Osteoblast (primary cell): ENCODE data around the gene UBE2E2. TPM values are rescaled to one million over a fixed set of nuclear protein-coding genes. Genes with fewer than 3 reads are reported as not detected.
A peak's percentile ranks its signal among the peaks of the same experiment; 100 is the strongest.

ENCODE experiments used
- DNase-seq: peaks from one replicate; pipeline ENCODE4 v3.0.0; 2011; ENCODE audit warnings: low spot score, mixed read lengths; ENCODE audit not compliant: insufficient read length; ENCODE audit errors: missing footprints
- H2AFZ ChIP-seq: 2 replicates; pipeline ENCODE4 v1.6.0; 2011; ENCODE audit warnings: mild to moderate bottlenecking, low read length
- H3K27ac ChIP-seq: 2 replicates; pipeline ENCODE4 v1.5.1; 2011; ENCODE audit warnings: mild to moderate bottlenecking, low read depth, low read length, moderate library complexity
- H3K27me3 ChIP-seq: 2 replicates; pipeline ENCODE4 v1.6.0; 2012; ENCODE audit warnings: mild to moderate bottlenecking, control low read depth, inconsistent platforms, low read length, moderate library complexity; ENCODE audit not compliant: insufficient read depth
- H3K36me3 ChIP-seq: 2 replicates; pipeline ENCODE4 v1.5.1; 2011; ENCODE audit warnings: mild to moderate bottlenecking, low read length, control low read depth, moderate library complexity; ENCODE audit not compliant: insufficient read depth
- H3K4me1 ChIP-seq: 2 replicates; pipeline ENCODE4 v1.5.1; 2011; ENCODE audit warnings: mild to moderate bottlenecking, low read length, control low read depth, moderate library complexity; ENCODE audit not compliant: insufficient read depth
- H3K4me2 ChIP-seq: 2 replicates; pipeline ENCODE4 v1.6.0; 2011; ENCODE audit warnings: mild to moderate bottlenecking, low read length; ENCODE audit not compliant: insufficient read depth
- H3K4me3 ChIP-seq: fragments of 200-600 bp; sonication (generic); 3 replicates; pipeline ENCODE4 v1.5.1; 2012; ENCODE audit warnings: mild to moderate bottlenecking, low read length, inconsistent platforms; ENCODE audit not compliant: insufficient read depth
- H3K79me2 ChIP-seq: 2 replicates; pipeline ENCODE4 v1.6.0; 2012; ENCODE audit warnings: mild to moderate bottlenecking, low read length, control low read depth, inconsistent platforms; ENCODE audit not compliant: insufficient read depth
- H3K9me3 ChIP-seq: 2 replicates; pipeline ENCODE4 v1.5.1; 2011; ENCODE audit warnings: low read depth, low read length, control low read depth
- H4K20me1 ChIP-seq: 2 replicates; pipeline ENCODE4 v1.6.0; 2012; ENCODE audit warnings: mild to moderate bottlenecking, low read length, control low read depth; ENCODE audit not compliant: insufficient read depth
- total RNA-seq: library from RNA; depleted of rRNA; stranded (reverse); fragments of >200 nt; gene quantifications from 2 replicates; pipeline ENCODE4 v1.2.3, GENCODE V29; 2012
- TF ChIP-seq, protein P1 (sequence below): IDR thresholded peaks from 2 replicates; pipeline ENCODE4 v1.5.1; 2011; ENCODE audit warnings: mild to moderate bottlenecking, low read depth, low read length, moderate library complexity; ENCODE audit errors: extremely low read depth

Gene UBE2E2
- total RNA-seq, 1 donor = 49.6 TPM

DNA sequence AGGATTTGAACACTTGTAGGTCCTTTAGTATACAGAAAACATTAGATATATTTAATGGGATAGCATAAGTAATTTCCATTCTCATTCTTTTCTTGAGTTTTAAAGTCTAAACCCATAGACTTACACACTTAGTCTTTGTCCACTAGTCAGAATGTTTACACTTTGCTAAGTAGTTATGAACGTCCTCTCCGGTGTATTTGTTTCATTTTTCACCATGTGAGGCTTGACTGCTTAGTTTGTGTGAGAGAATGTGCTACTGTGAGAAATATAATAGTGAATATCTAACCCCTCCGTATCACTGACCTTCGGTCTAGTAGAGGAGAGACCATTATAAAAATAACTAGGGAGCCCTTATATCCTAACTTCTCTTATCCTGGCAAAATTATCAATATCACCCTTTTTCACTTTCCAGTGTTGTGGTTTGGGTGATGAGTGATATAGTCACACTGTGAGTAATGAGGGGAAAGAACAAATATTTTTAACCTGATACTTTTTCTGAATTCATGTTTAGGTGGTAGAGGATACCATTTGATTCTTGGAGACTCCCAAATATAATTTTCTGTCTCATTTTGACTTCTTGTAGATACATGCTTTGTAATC is 122.4 kb downstream of the UBE2E2 start:
- Histone ChIP-seq H3K4me2 (peak overlapping the region; percentile 79), H3K36me3 (no peaks in the 10 kb centered on the region), H3K4me3 (no peak overlapping the region), H3K79me2 (peaks cover 26% of the 10 kb centered on the region), H4K20me1 (peaks cover 27% of the 10 kb centered on the region), H3K4me1 (peaks cover 12% of the 10 kb centered on the region), H3K9me3 (no peaks in the 10 kb centered on the region), H2AFZ (no peak overlapping the region), H3K27ac (no peak overlapping the region), H3K27me3 (no peaks in the 10 kb centered on the region)
- no peak for DNase-seq
- TF ChIP-seq, protein P1, sequence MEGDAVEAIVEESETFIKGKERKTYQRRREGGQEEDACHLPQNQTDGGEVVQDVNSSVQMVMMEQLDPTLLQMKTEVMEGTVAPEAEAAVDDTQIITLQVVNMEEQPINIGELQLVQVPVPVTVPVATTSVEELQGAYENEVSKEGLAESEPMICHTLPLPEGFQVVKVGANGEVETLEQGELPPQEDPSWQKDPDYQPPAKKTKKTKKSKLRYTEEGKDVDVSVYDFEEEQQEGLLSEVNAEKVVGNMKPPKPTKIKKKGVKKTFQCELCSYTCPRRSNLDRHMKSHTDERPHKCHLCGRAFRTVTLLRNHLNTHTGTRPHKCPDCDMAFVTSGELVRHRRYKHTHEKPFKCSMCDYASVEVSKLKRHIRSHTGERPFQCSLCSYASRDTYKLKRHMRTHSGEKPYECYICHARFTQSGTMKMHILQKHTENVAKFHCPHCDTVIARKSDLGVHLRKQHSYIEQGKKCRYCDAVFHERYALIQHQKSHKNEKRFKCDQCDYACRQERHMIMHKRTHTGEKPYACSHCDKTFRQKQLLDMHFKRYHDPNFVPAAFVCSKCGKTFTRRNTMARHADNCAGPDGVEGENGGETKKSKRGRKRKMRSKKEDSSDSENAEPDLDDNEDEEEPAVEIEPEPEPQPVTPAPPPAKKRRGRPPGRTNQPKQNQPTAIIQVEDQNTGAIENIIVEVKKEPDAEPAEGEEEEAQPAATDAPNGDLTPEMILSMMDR = no peak

- Histone ChIP-seq H3K79me2 (peaks cover 17% of the 10 kb centered on the region), H4K20me1 (peaks cover 6% of the 10 kb centered on the region), H3K27ac (no peak overlapping the region), H3K36me3 (no peaks in the 10 kb centered on the region), H3K4me1 (peaks cover 7% of the 10 kb centered on the region), H3K4me3 (no peak overlapping the region), H3K4me2 (no peak overlapping the region), H3K9me3 (no peaks in the 10 kb centered on the region), H3K27me3 (no peaks in the 10 kb centered on the region), H2AFZ (no peak overlapping the region)
- DNase-seq = no peak
- TF ChIP-seq, protein P1 = no peak
These were observed 126.5 kb downstream of the UBE2E2 start for GRCh38 chr3:23329471-23330105.

DNA sequence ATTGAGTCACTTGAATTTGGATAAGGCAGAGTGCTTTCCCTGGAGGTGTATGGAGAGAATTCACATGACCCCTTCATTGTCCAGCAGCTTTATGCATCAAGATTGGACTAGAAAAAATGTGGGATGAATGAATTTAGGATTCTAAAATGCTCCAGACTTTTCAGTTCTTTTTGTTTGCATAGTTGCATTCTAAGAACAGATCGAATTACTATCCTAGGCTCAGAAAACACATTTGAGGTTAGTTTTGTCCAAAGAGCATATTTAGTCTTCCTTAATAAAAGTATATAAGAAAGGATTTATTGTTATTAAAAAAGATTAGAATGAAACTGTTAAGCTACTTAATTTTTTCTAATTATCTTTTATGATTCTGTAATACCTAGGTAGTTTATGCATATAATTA is 127.4 kb downstream of the UBE2E2 start:
- TF ChIP-seq, protein P1 = no peak
- DNase-seq = no peak
- H3K4me1 ChIP-seq = no peaks in the 10 kb centered on the region
- H3K9me3 ChIP-seq = no peaks in the 10 kb centered on the region
- no peaks in the 10 kb centered on the region for H3K27me3 ChIP-seq
- no peak overlapping the region for H2AFZ ChIP-seq
- H4K20me1 ChIP-seq = peaks cover 6% of the 10 kb centered on the region
- H3K4me3 ChIP-seq = no peak overlapping the region
- no peak overlapping the region for H3K4me2 ChIP-seq
- H3K27ac ChIP-seq = no peak overlapping the region
- H3K79me2 ChIP-seq = peaks cover 17% of the 10 kb centered on the region
- H3K36me3 ChIP-seq = no peaks in the 10 kb centered on the region

- H3K36me3 ChIP-seq = no peaks in the 10 kb centered on the region
These were observed 128.2 kb downstream of the UBE2E2 start for GRCh38 chr3:23331141-23331935.

More at GRCh38 chr3:23331141-23331935, 128.2 kb downstream of the UBE2E2 start:
- DNase-seq = no peak
- Histone ChIP-seq H3K79me2 (peaks cover 20% of the 10 kb centered on the region), H3K4me3 (no peak overlapping the region), H3K9me3 (no peaks in the 10 kb centered on the region), H3K4me1 (no peaks in the 10 kb centered on the region), H3K27me3 (no peaks in the 10 kb centered on the region), H3K4me2 (no peak overlapping the region), H2AFZ (no peak overlapping the region), H4K20me1 (peaks cover 6% of the 10 kb centered on the region), H3K27ac (no peak overlapping the region)
- TF ChIP-seq, protein P1 = no peak
